GM12878 (cell line): Measurements from ENCODE around the gene DPYSL3. TPM values are rescaled to one million over a fixed set of nuclear protein-coding genes. Genes with fewer than 3 reads are reported as not detected.

ENCODE experiments used
- ATAC-seq: fragments of 200-7000 bp; cut with Tn5 transposase; 3 replicates; pipeline ENCODE4 v1.9.1; 2020; ENCODE audit warnings: mild to moderate bottlenecking, moderate library complexity
- BruUV-seq: library from RNA; stranded (reverse); fragments of 400-500 nt; replicated peaks from 2 replicates; lab custom pipeline; 2021; lab: Mats Ljungman, UMichigan
- CTCF ChIA-PET: fragments of 300-600 bp; sonication (Branson Sonifier 250); formaldehyde crosslinking; extraction: SDS; loops from one replicate; lab custom pipeline; 2021; ENCODE audit warnings: inconsistent platforms; lab: Yijun Ruan, JAX
- POLR2A ChIA-PET: fragments of 350-600 bp; formaldehyde crosslinking; extraction: SDS; loops from one replicate; lab custom pipeline; 2021; ENCODE audit warnings: inconsistent platforms; lab: Charles Lee
- RAD21 ChIA-PET: fragments of 300-600 bp; sonication (Branson Sonifier 250); formaldehyde crosslinking; loops from one replicate; lab custom pipeline; 2023; ENCODE audit warnings: antibody characterized with exemption; ENCODE audit not compliant: unreplicated experiment; lab: Charles Lee
- SMC1A ChIA-PET: fragments of 300-600 bp; sonication (Branson Sonifier 250); formaldehyde crosslinking; loops from one replicate; lab custom pipeline; 2023; ENCODE audit not compliant: unreplicated experiment, uncharacterized antibody; lab: Charles Lee
- DNase-seq: peaks from one replicate; pipeline ENCODE4 v3.0.0-alpha.2; 2011; ENCODE audit warnings: low read depth, low spot score
- FAIRE-seq: peaks from 3 replicates; lab custom pipeline; 2011; peaks lifted over from hg19 to GRCh38; lab: Jason Lieb, UNC
- H2AFZ ChIP-seq: 2 replicates; pipeline ENCODE4 v1.6.0; 2011; ENCODE audit warnings: low read depth, low read length, control low read depth; ENCODE audit not compliant: control insufficient read depth
- H3K27ac ChIP-seq: 2 replicates; pipeline ENCODE4 v1.5.1; 2011; ENCODE audit warnings: control low read depth; ENCODE audit not compliant: control insufficient read depth, insufficient read depth
- H3K27me3 ChIP-seq, 2 experiments: replicated peaks in 1 of 2; 2 replicates each; pipeline versions ENCODE4 v1.6.0 to v1.6.1; 2011; ENCODE audit warnings: low read length in 1 of 2; ENCODE audit not compliant: control insufficient read depth in 2 of 2, insufficient read depth in 2 of 2
- H3K36me3 ChIP-seq, 2 experiments: 2 replicates each; pipeline ENCODE4 v1.5.1; 2011; ENCODE audit warnings: low read length in 1 of 2; ENCODE audit not compliant: control insufficient read depth in 2 of 2, insufficient read depth in 2 of 2
- H3K4me1 ChIP-seq: 2 replicates; pipeline ENCODE4 v1.6.1; 2011; ENCODE audit warnings: mild to moderate bottlenecking, low read length, moderate library complexity, mixed read lengths; ENCODE audit not compliant: control insufficient read depth, insufficient read depth
- H3K4me2 ChIP-seq: 2 replicates; pipeline ENCODE4 v1.6.0; 2011; ENCODE audit warnings: control low read depth; ENCODE audit not compliant: control insufficient read depth, insufficient read depth
- H3K4me3 ChIP-seq: fragments of 200-600 bp; sonication (generic); 2 replicates; pipeline ENCODE4 v1.5.1; 2016
- H3K79me2 ChIP-seq: 2 replicates; pipeline ENCODE4 v1.6.0; 2011; ENCODE audit warnings: low read length; ENCODE audit not compliant: control insufficient read depth, insufficient read depth
- H3K9ac ChIP-seq: 2 replicates; pipeline ENCODE4 v1.8.0; 2011; ENCODE audit warnings: low read length, control low read depth, mixed read lengths; ENCODE audit not compliant: control insufficient read depth, insufficient read depth
- H3K9me3 ChIP-seq: replicated peaks from 3 replicates; pipeline ENCODE4 v1.5.1; 2011; ENCODE audit warnings: mild to moderate bottlenecking, low read length; ENCODE audit not compliant: control insufficient read depth, insufficient read depth
- H4K20me1 ChIP-seq: 2 replicates; pipeline ENCODE4 v1.6.0; 2011; ENCODE audit not compliant: control insufficient read depth, insufficient read depth
- CEBPB ChIP-seq, 2 experiments: fragments of 150-350 bp in 1 of 2; IDR thresholded peaks; 2 replicates each; pipeline ENCODE4 v1.6.1; 2012 to 2014; ENCODE audit warnings: low read depth in 2 of 2, low read length in 2 of 2, borderline replicate concordance in 1 of 2, inconsistent platforms in 1 of 2
- RAD21 ChIP-seq: IDR thresholded peaks from 2 replicates; pipeline ENCODE4 v1.6.1; 2011; ENCODE audit warnings: mild to moderate bottlenecking, low read depth, low read length, moderate library complexity; ENCODE audit not compliant: insufficient read depth
- SMC3 ChIP-seq: IDR thresholded peaks from 2 replicates; pipeline ENCODE4 v1.6.1; 2011; ENCODE audit warnings: low read length, improper control_type of control experiment, borderline replicate concordance
- WGBS: methylation state at CpG from one replicate; pipeline ENCODE4 v1.1.6; 2016; ENCODE audit warnings: low lambda C conversion rate; ENCODE audit not compliant: insufficient replicate concordance, insufficient coverage; ENCODE audit errors: missing lambda C conversion rate; 5-methylcytosine and 5-hydroxymethylcytosine counted together
- in situ Hi-C: fragments of 300-500 bp; cut with MboI; formaldehyde crosslinking; loops from 9 replicates; pipeline ENCODE4 v1.14.3; 2018; ENCODE audit warnings: mixed read lengths
- intact Hi-C: fragments of 100-400 bp; cut with micrococcal nuclease; formaldehyde crosslinking; loops from one replicate; pipeline ENCODE4 v1.14.2; 2022; ENCODE audit not compliant: unreplicated experiment
- polyA plus RNA-seq, 11 experiments: library from polyadenylated mRNA; depleted of rRNA in 4 of 11; unstranded in 6 of 11; stranded (reverse) in 5 of 11; fragments of >200 nt; fragmentation: Nextera tagmentation in 4 of 11; fragmentation: Illumina TruSeq in 1 of 11; extraction: Ambion mirVana in 4 of 11; extraction: Trizol in 1 of 11; gene quantifications; 1 replicate in 1 of 11; 2 replicates in 10 of 11; pipeline versions ENCODE4 v1.2.1 to v1.2.3, GENCODE V29; 2011 to 2016; ENCODE audit warnings: inconsistent platforms in 2 of 11, missing spikeins in 2 of 11, low read depth in 1 of 11
- total RNA-seq, 4 experiments: library from RNA; depleted of rRNA in 3 of 4; stranded (reverse); fragments of >200 nt in 3 of 4; fragmentation: Illumina TruSeq in 1 of 4; extraction: Trizol in 1 of 4; gene quantifications; 2 replicates each; pipeline versions ENCODE4 v1.2.1 to v1.2.3, GENCODE V29; 2013 to 2021
- TF ChIP-seq, protein P1 (sequence below), 3 experiments: IDR thresholded peaks in 2 of 3; conservative IDR thresholded peaks in 1 of 3; 2 replicates each; pipeline ENCODE4 v1.5.1; 2011; ENCODE audit warnings: low read depth in 3 of 3, low read length in 3 of 3, mild to moderate bottlenecking in 3 of 3, control low read depth in 2 of 3, moderate library complexity in 2 of 3, inconsistent platforms in 1 of 3, mixed read lengths in 1 of 3; ENCODE audit not compliant: control insufficient read depth in 2 of 3, insufficient read depth in 1 of 3; ENCODE audit errors: extremely low read depth in 1 of 3
- TF ChIP-seq, protein P2 (sequence below): IDR thresholded peaks from 2 replicates; pipeline ENCODE4 v1.6.1; 2012; ENCODE audit warnings: low read depth, low read length, improper control_type of control experiment

Gene DPYSL3
- total and polyA plus RNA-seq, 10 of the 15 experiments (the other 5 are each of a cell fraction or from before 2014, with no cell fraction given) = 0.08 to 1.5 (median 0.45) TPM; not detected in 1

DNA sequence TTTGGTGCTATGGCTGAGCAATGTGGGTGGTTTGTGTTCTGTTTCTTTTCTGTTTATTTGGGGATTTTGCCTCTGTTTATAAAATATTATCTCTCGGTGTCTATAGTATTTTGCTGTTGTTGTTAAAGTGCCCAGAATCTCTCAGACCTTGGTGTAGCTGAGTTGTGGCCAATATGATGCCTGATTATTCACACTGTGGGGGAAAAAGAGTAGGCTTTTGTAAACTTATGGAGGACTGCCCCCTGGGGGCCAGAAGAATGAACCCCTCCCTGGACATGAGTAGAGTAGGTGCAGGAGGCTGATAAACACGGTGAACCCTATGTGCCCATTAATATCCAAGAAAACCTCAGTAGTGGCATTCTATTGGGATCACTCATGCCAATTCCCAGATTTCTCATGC lies 49.0 kb upstream of the DPYSL3 start:
- WGBS = 5% methylated on average over 2 of the region's 2 CpGs
- CTCF ChIA-PET = interaction anchor here (0.9 to 3.6 kb wide), 6 partner anchors 59 to 460 kb away, joined by 3 to 21 read pairs (median 4); no protein-coding TSS in a partner anchor
- H3K4me2 ChIP-seq = no peak overlapping the region
- FAIRE-seq (no peak), ATAC-seq (peak; percentile 98), DNase-seq (no peak)
- no peaks in the 10 kb centered on the region for H3K4me1 ChIP-seq
- no peak overlapping the region for H3K9ac ChIP-seq
- no peaks in the 10 kb centered on the region for H3K36me3 ChIP-seq
- H3K4me3 ChIP-seq = no peak overlapping the region
- intact Hi-C loops = loop anchor here (1.0 to 5.0 kb wide), 3 partner anchors 95 to 337 kb away; no protein-coding TSS in a partner anchor
- RAD21 ChIA-PET = interaction anchor here (1.9 kb wide), 1 partner anchor 94 kb away, joined by 7 read pairs; no protein-coding TSS in a partner anchor
- H3K27ac ChIP-seq = no peak overlapping the region
- TF ChIP-seq CEBPB (IDR thresholded peaks at IDR 0.05; ENCODE audit: borderline replicate concordance in 1 of 2, low read depth in 2 of 2, low read length in 2 of 2) = no peak
- TF ChIP-seq, protein P1, sequence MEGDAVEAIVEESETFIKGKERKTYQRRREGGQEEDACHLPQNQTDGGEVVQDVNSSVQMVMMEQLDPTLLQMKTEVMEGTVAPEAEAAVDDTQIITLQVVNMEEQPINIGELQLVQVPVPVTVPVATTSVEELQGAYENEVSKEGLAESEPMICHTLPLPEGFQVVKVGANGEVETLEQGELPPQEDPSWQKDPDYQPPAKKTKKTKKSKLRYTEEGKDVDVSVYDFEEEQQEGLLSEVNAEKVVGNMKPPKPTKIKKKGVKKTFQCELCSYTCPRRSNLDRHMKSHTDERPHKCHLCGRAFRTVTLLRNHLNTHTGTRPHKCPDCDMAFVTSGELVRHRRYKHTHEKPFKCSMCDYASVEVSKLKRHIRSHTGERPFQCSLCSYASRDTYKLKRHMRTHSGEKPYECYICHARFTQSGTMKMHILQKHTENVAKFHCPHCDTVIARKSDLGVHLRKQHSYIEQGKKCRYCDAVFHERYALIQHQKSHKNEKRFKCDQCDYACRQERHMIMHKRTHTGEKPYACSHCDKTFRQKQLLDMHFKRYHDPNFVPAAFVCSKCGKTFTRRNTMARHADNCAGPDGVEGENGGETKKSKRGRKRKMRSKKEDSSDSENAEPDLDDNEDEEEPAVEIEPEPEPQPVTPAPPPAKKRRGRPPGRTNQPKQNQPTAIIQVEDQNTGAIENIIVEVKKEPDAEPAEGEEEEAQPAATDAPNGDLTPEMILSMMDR (IDR thresholded peaks at IDR 0.05 in 2 of 3, conservative IDR thresholded peaks at IDR 0.05 in 1 of 3; ENCODE audit: control insufficient read depth in 2 of 3, extremely low read depth in 1 of 3, insufficient read depth in 1 of 3, low read depth in 3 of 3, low read length in 3 of 3) = peak; percentile 35 to 61 (median 48); a peak in 5 of 6 replicates
- peak; percentile 72 for TF ChIP-seq RAD21
- peak; percentile 66; the same call in 1 of the 2 replicates for TF ChIP-seq SMC3
- TF ChIP-seq, protein P2, sequence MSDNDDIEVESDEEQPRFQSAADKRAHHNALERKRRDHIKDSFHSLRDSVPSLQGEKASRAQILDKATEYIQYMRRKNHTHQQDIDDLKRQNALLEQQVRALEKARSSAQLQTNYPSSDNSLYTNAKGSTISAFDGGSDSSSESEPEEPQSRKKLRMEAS = no peak
- no peaks in the 10 kb centered on the region for H4K20me1 ChIP-seq
- H3K9me3 ChIP-seq = no peaks in the 10 kb centered on the region
- BruUV-seq = no TSS peak
- SMC1A ChIA-PET = interaction anchor here (0.7 to 1.4 kb wide), 3 partner anchors 94 to 170 kb away, joined by 3 to 5 read pairs (median 3); no protein-coding TSS in a partner anchor
- in situ Hi-C loops = no loop called here
- no peak overlapping the region for H2AFZ ChIP-seq
- H3K79me2 ChIP-seq = no peaks in the 10 kb centered on the region
- H3K27me3 ChIP-seq = no peaks in the 10 kb centered on the region
- POLR2A ChIA-PET = no interaction called here
